Osteocyte (in vitro differentiated cells): ENCODE results near the gene SLC45A1. TPM values are rescaled to one million over a fixed set of nuclear protein-coding genes. Genes with fewer than 3 reads are reported as not detected.

Source experiments
- DNase-seq: peaks from one replicate; pipeline ENCODE4 v3.0.0; 2021; ENCODE audit warnings: mixed read lengths; ENCODE audit not compliant: unreplicated experiment; ENCODE audit errors: extremely low spot score
- H3K27ac Mint-ChIP-seq: one replicate; pipeline ENCODE4 v1.8.0; 2021; ENCODE audit warnings: mild to moderate bottlenecking, mixed read lengths; ENCODE audit not compliant: unreplicated experiment
- H3K27me3 Mint-ChIP-seq: one replicate; pipeline ENCODE4 v1.8.0; 2021; ENCODE audit warnings: mixed read lengths; ENCODE audit not compliant: unreplicated experiment
- H3K36me3 Mint-ChIP-seq: one replicate; pipeline ENCODE4 v1.8.0; 2021; ENCODE audit warnings: mixed read lengths; ENCODE audit not compliant: unreplicated experiment
- H3K4me1 Mint-ChIP-seq: one replicate; pipeline ENCODE4 v1.8.0; 2021; ENCODE audit warnings: mixed read lengths; ENCODE audit not compliant: unreplicated experiment
- H3K4me3 Mint-ChIP-seq: one replicate; pipeline ENCODE4 v1.8.0; 2021; ENCODE audit warnings: mild to moderate bottlenecking, moderate library complexity, mixed read lengths; ENCODE audit not compliant: unreplicated experiment
- H3K9me3 Mint-ChIP-seq: one replicate; pipeline ENCODE4 v1.8.0; 2021; ENCODE audit warnings: mixed read lengths; ENCODE audit not compliant: unreplicated experiment
- total RNA-seq: library from RNA; stranded (reverse); gene quantifications from 2 replicates; pipeline ENCODE4 v1.2.1, GENCODE V29; 2021
- TF ChIP-seq, protein P1 (sequence below): fragments of 200-600 bp; sonication (generic); IDR thresholded peaks from 2 replicates; pipeline ENCODE4 v1.5.0; 2021; ENCODE audit warnings: antibody characterized with exemption, mild to moderate bottlenecking, moderate library complexity

Gene SLC45A1
- total RNA-seq, 1 donor from 2014 or later = 3.2 TPM

DNA sequence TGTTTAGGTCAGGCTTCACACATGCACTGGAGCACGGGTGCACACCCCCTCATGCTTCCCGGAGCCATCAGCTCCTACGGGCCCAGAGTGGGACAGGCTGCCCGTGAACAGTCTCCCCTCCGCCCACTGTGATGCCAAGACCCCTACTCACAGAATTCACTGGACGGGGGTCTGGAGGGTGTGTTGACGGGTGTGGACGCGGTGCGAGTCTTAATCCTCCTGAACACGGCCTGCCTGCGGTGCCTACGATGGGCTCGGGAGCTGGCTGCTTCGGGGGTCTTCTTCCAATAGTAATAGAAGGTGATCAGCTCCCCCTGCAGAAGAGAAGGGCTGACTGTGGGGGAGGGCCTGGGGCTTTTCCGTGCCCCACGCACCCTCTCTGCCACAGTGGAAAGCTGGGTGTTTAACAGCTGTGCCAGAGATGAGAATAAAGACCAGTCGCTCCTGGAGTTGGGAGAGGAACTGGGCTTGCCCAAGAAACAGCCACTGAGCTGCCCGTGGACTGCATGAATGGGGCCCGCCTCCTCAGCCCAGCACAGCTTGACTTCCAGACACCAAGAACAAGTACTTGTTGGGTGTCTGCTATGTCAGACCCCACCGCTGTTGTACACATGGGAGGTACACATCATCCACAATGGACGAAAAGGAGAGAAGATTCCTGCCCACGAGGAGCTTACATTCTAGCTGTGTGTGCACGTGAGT lies 47.9 kb downstream of the SLC45A1 start:
- TF ChIP-seq, protein P1, sequence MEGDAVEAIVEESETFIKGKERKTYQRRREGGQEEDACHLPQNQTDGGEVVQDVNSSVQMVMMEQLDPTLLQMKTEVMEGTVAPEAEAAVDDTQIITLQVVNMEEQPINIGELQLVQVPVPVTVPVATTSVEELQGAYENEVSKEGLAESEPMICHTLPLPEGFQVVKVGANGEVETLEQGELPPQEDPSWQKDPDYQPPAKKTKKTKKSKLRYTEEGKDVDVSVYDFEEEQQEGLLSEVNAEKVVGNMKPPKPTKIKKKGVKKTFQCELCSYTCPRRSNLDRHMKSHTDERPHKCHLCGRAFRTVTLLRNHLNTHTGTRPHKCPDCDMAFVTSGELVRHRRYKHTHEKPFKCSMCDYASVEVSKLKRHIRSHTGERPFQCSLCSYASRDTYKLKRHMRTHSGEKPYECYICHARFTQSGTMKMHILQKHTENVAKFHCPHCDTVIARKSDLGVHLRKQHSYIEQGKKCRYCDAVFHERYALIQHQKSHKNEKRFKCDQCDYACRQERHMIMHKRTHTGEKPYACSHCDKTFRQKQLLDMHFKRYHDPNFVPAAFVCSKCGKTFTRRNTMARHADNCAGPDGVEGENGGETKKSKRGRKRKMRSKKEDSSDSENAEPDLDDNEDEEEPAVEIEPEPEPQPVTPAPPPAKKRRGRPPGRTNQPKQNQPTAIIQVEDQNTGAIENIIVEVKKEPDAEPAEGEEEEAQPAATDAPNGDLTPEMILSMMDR = no peak

DNA sequence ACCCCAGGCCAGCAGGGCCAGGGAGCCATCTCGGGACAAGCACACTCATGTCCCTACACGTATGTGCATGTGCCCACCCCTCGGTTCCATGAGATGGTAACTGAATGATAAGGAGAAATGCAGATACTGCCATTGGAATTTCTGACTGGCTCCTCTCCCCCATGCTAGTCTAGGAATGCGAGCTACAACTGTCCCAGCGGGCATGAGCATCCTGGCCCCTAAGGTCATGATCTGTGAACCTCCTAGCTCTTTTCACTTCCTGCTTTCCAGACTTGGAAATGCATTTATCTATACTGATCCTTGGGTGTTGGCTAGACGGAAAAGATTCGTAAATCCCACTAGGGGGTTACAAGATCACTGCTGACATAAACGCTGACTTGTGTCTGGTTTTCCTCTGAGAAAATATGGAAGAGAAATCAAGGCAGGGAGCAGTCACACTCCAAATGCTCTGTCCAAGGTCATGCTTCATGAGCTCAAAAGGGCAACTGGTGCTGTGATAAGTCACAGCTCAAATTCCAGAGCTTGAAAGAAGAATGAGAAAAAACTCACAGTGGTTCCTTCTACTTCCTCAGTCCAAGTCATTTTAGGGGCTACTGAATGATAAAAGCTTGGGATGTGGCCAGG lies 49.8 kb downstream of the SLC45A1 start:
- Mint-ChIP-seq H3K4me3 (no peak overlapping the region), H3K36me3 (peaks cover 17% of the 10 kb centered on the region), H3K27me3 (no peaks in the 10 kb centered on the region), H3K9me3 (no peaks in the 10 kb centered on the region), H3K27ac (peak overlapping the region; percentile 39), H3K4me1 (peaks cover 54% of the 10 kb centered on the region)
- DNase-seq = no peak
- TF ChIP-seq, protein P1 = no peak

More for the DNA sequence above, 47.9 kb downstream of the SLC45A1 start:
- DNase-seq = no peak
- Mint-ChIP-seq H3K9me3 (no peaks in the 10 kb centered on the region), H3K27me3 (no peaks in the 10 kb centered on the region), H3K27ac (peak overlapping the region; percentile 50), H3K4me3 (no peak overlapping the region), H3K4me1 (peaks cover 39% of the 10 kb centered on the region), H3K36me3 (peaks cover 21% of the 10 kb centered on the region)

DNA sequence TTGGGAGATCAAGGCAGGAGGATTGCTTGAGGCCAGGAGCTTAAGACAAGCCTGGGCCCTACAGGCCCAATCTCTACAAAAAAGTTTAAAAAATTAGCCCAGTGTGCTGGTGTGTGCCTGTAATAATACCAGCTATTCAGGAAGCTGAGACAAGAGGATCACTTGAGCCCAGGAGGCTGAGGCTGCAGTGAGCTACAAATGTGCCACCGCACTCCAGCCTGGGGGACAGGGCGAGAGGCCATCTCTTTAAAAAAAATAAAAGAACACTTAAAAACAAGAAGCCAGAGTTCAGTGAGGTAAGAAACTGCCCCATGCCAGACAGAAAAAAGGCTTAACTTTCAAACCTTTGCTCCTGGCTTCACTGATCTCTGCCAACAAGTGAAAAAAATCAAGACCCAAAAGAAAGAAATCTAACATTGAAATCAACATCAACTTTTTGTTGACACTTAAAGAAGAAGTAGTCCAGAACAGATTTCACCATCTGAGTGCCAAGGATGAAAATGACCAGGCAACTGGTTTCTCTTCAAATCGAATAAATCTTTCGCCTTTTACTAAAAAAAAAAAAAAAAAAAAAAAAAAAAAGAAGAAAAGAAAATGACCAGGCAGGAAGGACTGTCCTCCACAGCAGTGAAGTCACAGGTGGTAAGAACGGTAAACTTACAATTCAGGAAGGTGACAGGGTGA lies 51.2 kb downstream of the SLC45A1 start:
- Mint-ChIP-seq H3K4me1 (peaks cover 56% of the 10 kb centered on the region), H3K36me3 (peaks cover 9% of the 10 kb centered on the region), H3K27ac (no peak overlapping the region), H3K9me3 (no peaks in the 10 kb centered on the region), H3K27me3 (no peaks in the 10 kb centered on the region), H3K4me3 (no peak overlapping the region)
- DNase-seq = no peak
- TF ChIP-seq, protein P1 = no peak

DNA sequence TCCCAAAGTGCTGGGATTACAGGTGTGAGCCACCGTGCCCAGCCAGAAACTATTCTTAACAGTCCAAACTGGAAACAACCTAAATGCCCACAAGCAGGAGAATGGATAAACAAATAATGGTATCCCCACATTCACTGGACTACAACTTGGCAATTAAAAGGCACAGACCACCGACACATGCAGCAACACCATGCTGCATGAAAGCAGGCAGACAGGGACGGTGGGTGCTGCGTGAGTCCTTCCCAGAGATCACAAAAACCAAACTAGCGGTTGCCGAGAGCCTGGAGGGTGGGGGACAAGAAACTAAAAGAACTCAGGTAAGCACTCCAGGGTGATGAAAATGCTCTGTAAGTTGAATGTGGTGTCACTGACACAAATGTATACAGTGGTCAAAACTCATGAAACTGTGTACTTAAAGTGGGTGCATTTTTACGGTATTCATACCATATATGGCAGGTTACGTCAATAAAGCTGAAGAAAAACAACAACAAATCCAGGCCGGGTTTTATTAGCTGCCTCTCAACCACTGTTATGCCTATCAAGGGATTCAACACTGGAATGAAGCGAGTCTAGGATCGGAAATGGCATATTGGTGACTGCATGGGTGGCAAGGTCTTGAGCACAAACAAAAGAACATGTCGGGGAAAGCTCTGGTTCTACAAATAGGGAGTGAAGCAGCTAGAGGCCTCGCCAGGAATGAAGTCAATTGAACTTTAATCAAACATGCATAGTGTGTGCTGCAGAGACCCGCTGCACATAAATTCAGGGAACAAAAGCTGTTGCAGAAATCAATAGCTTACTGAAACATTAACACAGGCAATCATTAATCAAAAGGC lies 52.4 kb downstream of the SLC45A1 start:
- H3K4me1 Mint-ChIP-seq = peaks cover 63% of the 10 kb centered on the region
- DNase-seq = no peak
- TF ChIP-seq, protein P1 = no peak
- peak overlapping the region; percentile 5 for H3K27ac Mint-ChIP-seq
- no peaks in the 10 kb centered on the region for H3K27me3 Mint-ChIP-seq
- H3K9me3 Mint-ChIP-seq = no peaks in the 10 kb centered on the region
- H3K4me3 Mint-ChIP-seq = no peak overlapping the region
- H3K36me3 Mint-ChIP-seq = peaks cover 3% of the 10 kb centered on the region
